Esophagus squamous epithelium (tissue), 4 donors: Measurements from ENCODE around the gene TET1.

Source experiments
- CTCF ChIP-seq, 6 experiments: fragments of 450-650 bp in 4 of 6; fragments of 200-600 bp in 2 of 6; sonication (generic) in 2 of 6; IDR thresholded peaks; one replicate each; pipeline ENCODE4 v1.5.1; 2016 to 2019; ENCODE audit warnings: antibody characterized with exemption in 6 of 6, mild to moderate bottlenecking in 4 of 6, moderate library complexity in 4 of 6
- POLR2A ChIP-seq, 4 donors: fragments of 450-650 bp; IDR thresholded peaks; one replicate each; pipeline ENCODE4 v1.6.1; 2017; ENCODE audit warnings: antibody characterized with exemption in 4 of 4, mild to moderate bottlenecking in 4 of 4, moderate library complexity in 3 of 4

GRCh38 chr10:68598978-68599770, 39.0 kb downstream of the TET1 start:
- no peak for TF ChIP-seq CTCF (IDR thresholded peaks at IDR 0.05)
- no peak for TF ChIP-seq POLR2A (IDR thresholded peaks at IDR 0.05)
